Gastroesophageal sphincter (tissue), 4 donors: ENCODE measurements around the gene SH2D7. TPM values are rescaled to one million over a fixed set of nuclear protein-coding genes. Genes with fewer than 3 reads are reported as not detected.

ENCODE experiments used
- ATAC-seq: fragments of 150-250 bp; one replicate; pipeline ENCODE4 v1.9.1; 2016; ENCODE audit warnings: mild to moderate bottlenecking, moderate library complexity
- H3K27ac ChIP-seq, 4 donors: fragments of 200-600 bp; sonication (generic) in 3 of 4; 1 replicate in 3 of 4; 2 replicates in 1 of 4; pipeline ENCODE4 v1.5.1; 2016 to 2019
- H3K27me3 ChIP-seq: fragments of 200-600 bp; sonication (generic); one replicate; pipeline ENCODE4 v1.5.1; 2019
- H3K36me3 ChIP-seq, 2 donors: fragments of 200-600 bp; sonication (generic); one replicate each; pipeline ENCODE4 v1.5.1; 2019; ENCODE audit warnings: control low read depth in 1 of 2
- H3K4me1 ChIP-seq, 3 donors: fragments of 200-600 bp; sonication (generic); 1 replicate in 2 of 3; 2 replicates in 1 of 3; pipeline ENCODE4 v1.5.1; 2016 to 2019; ENCODE audit warnings: control low read depth in 2 of 3
- H3K4me3 ChIP-seq, 2 donors: fragments of 200-600 bp; sonication (generic); one replicate each; pipeline ENCODE4 v1.5.1; 2019; ENCODE audit warnings: mild to moderate bottlenecking in 1 of 2, moderate library complexity in 1 of 2
- H3K9me3 ChIP-seq, 3 donors: fragments of 200-600 bp; sonication (generic); one replicate each; pipeline ENCODE4 v1.5.1; 2017 to 2019; ENCODE audit warnings: control low read depth in 2 of 3
- CTCF ChIP-seq, 4 experiments: fragments of 200-600 bp in 2 of 4; fragments of 450-650 bp in 2 of 4; sonication (generic) in 1 of 4; IDR thresholded peaks; one replicate each; pipeline ENCODE4 v1.5.1; 2017 to 2019; ENCODE audit warnings: antibody characterized with exemption in 4 of 4, mild to moderate bottlenecking in 2 of 4, moderate library complexity in 2 of 4
- EP300 ChIP-seq: sonication (generic); formaldehyde crosslinking; IDR thresholded peaks from one replicate; pipeline ENCODE4 v1.6.1; 2017; ENCODE audit warnings: antibody characterized with exemption, mild to moderate bottlenecking
- POLR2A ChIP-seq, 2 donors: fragments of 450-650 bp; IDR thresholded peaks; one replicate each; pipeline ENCODE4 v1.6.1; 2017; ENCODE audit warnings: antibody characterized with exemption in 2 of 2, mild to moderate bottlenecking in 2 of 2, moderate library complexity in 1 of 2
- POLR2AphosphoS5 ChIP-seq: sonication (generic); formaldehyde crosslinking; IDR thresholded peaks from one replicate; pipeline ENCODE4 v1.6.1; 2017; ENCODE audit warnings: antibody characterized with exemption
- WGBS, 2 donors: methylation state at CpG; one replicate each; pipeline ENCODE4 v1.1.5; 2018; ENCODE audit warnings: low coverage in 1 of 2; 5-methylcytosine and 5-hydroxymethylcytosine counted together
- total RNA-seq, 4 donors: library from RNA; depleted of rRNA; stranded (reverse); fragments of >200 nt; gene quantifications; one replicate each; pipeline ENCODE4 v1.1.0, GENCODE V29; 2016

The SH2D7 gene
- total RNA-seq, 4 donors from 2014 or later, result not detected

GRCh38 chr15:78098131-78098755 lies 5.9 kb downstream of the SH2D7 start:
- 100% methylated on average over 2 of the region's 11 CpGs; no CpG with 5 or more reads in 1 of the 2 donors for WGBS, 2 donors
- no peaks in the 10 kb centered on the region for H3K9me3 ChIP-seq
- H3K36me3 ChIP-seq, result no peaks in the 10 kb centered on the region
- peaks cover 0 to 9% (median 0%) of the 10 kb centered on the region in 3 donors for H3K4me1 ChIP-seq
- H3K4me3 ChIP-seq, result no peak overlapping the region
- no peaks in the 10 kb centered on the region for H3K27me3 ChIP-seq
- no peak for TF ChIP-seq EP300
- no peak for TF ChIP-seq POLR2A (IDR thresholded peaks at IDR 0.05)
- no peak for TF ChIP-seq CTCF (IDR thresholded peaks at IDR 0.05)
- no peak for TF ChIP-seq POLR2AphosphoS5
- no peak overlapping the region for H3K27ac ChIP-seq
- ATAC-seq, result no peak

GRCh38 chr15:78100886-78101285 lies 8.5 kb downstream of the SH2D7 start:
- WGBS, 2 donors, result no CpG with 5 or more reads among the region's 2 CpGs
- Histone ChIP-seq H3K27ac (no peak overlapping the region), H3K36me3 (no peaks in the 10 kb centered on the region), H3K9me3 (no peaks in the 10 kb centered on the region), H3K4me3 (no peak overlapping the region), H3K27me3 (no peaks in the 10 kb centered on the region), H3K4me1 (peaks cover 0 to 4% (median 0%) of the 10 kb centered on the region in 3 donors)
- TF ChIP-seq POLR2A (IDR thresholded peaks at IDR 0.05), result no peak
- ATAC-seq, result no peak

- no peak for TF ChIP-seq CTCF (IDR thresholded peaks at IDR 0.05)
- no peak for TF ChIP-seq POLR2AphosphoS5
- no peak for TF ChIP-seq POLR2A (IDR thresholded peaks at IDR 0.05)
- no peak for TF ChIP-seq EP300
- no peaks in the 10 kb centered on the region for H3K36me3 ChIP-seq
- H3K4me3 ChIP-seq, result no peak overlapping the region
- ATAC-seq, result no peak
- WGBS, 2 donors, result 80% methylated on average over 1 of the region's 5 CpGs; no CpG with 5 or more reads in 1 of the 2 donors
- no peaks in the 10 kb centered on the region for H3K27me3 ChIP-seq
- H3K4me1 ChIP-seq, result peaks cover 0 to 4% (median 0%) of the 10 kb centered on the region in 3 donors
- no peaks in the 10 kb centered on the region for H3K9me3 ChIP-seq
- no peak overlapping the region for H3K27ac ChIP-seq
Measured at GRCh38 chr15:78101423-78102105, 9.2 kb downstream of the SH2D7 start.

GRCh38 chr15:78102211-78102610 lies 9.8 kb downstream of the SH2D7 start:
- Histone ChIP-seq H3K36me3 (no peaks in the 10 kb centered on the region), H3K27me3 (no peaks in the 10 kb centered on the region), H3K4me3 (no peak overlapping the region), H3K9me3 (no peaks in the 10 kb centered on the region), H3K27ac (no peak overlapping the region), H3K4me1 (peaks cover 0 to 4% (median 0%) of the 10 kb centered on the region in 3 donors)
- 71 to 85% methylated on average over 1 of the region's 1 CpG for WGBS, 2 donors
- no peak for ATAC-seq
- TF ChIP-seq POLR2A (IDR thresholded peaks at IDR 0.05) (no peak), POLR2AphosphoS5 (no peak), EP300 (no peak), CTCF (IDR thresholded peaks at IDR 0.05) (no peak)

- Histone ChIP-seq H3K36me3 (no peaks in the 10 kb centered on the region), H3K9me3 (no peaks in the 10 kb centered on the region), H3K27me3 (no peaks in the 10 kb centered on the region), H3K4me3 (no peak overlapping the region), H3K4me1 (peaks cover 0 to 4% (median 0%) of the 10 kb centered on the region in 3 donors), H3K27ac (no peak overlapping the region)
- TF ChIP-seq POLR2AphosphoS5 (no peak), POLR2A (IDR thresholded peaks at IDR 0.05) (no peak), CTCF (IDR thresholded peaks at IDR 0.05) (no peak), EP300 (no peak)
- ATAC-seq, result no peak
- 100% methylated on average over 1 of the region's 6 CpGs; no CpG with 5 or more reads in 1 of the 2 donors for WGBS, 2 donors
Measured at GRCh38 chr15:78102741-78103140, 10.4 kb downstream of the SH2D7 start.
